Measurements from ENCODE around the gene OXGR1.

DNA sequence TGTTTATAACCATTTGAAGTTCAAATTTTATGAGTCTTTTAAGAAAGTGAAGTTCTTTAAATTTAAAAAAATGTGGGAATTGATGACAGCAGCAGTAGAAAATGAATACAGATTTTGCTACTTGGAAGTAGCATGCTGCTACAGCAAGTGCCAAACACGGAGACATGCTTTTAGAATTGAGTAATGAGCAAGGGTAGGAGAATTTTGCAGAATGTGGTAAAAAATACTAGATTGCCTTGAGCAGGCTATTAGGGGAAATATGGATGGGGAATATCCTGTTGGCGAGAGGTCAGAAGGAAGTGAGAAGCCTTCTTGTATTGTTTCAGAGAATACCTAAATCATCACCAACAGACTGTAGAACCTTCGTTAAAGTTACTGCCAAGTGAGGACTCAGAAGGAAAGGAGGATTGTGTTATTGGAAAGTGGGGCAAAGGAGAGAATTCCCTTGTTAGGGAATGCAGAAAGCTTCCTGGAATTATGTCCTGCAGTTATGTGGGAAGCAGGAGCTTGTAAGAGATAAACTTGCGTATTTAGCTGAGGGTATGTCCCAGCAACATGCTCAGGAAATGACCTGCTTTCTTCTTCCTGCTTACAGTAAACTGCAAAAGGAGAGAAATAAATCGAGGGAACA lies 32.4 kb upstream of the OXGR1 start:
- no peak for TF ChIP-seq EZH2 (IDR thresholded peaks at IDR 0.05; ENCODE audit: borderline replicate concordance, low read length)
- no peak for TF ChIP-seq CTCF (conservative IDR thresholded peaks at IDR 0.05 in 1 of 2, IDR thresholded peaks at IDR 0.05 in 1 of 2; ENCODE audit: extremely low read depth in 1 of 2, insufficient read depth in 1 of 2, low read depth in 1 of 2, low read length in 2 of 2)

Measured in mammary epithelial cell (primary cell).